GM12878 (cell line): Measurements from ENCODE around the gene LRRC61. TPM values are rescaled to one million over a fixed set of nuclear protein-coding genes. Genes with fewer than 3 reads are reported as not detected.

Experiments
- ATAC-seq: fragments of 200-7000 bp; cut with Tn5 transposase; 3 replicates; pipeline ENCODE4 v1.9.1; 2020; ENCODE audit warnings: mild to moderate bottlenecking, moderate library complexity
- BruUV-seq: library from RNA; stranded (reverse); fragments of 400-500 nt; replicated peaks from 2 replicates; lab custom pipeline; 2021; lab: Mats Ljungman, UMichigan
- CTCF ChIA-PET: fragments of 300-600 bp; sonication (Branson Sonifier 250); formaldehyde crosslinking; extraction: SDS; loops from one replicate; lab custom pipeline; 2021; ENCODE audit warnings: inconsistent platforms; lab: Yijun Ruan, JAX
- POLR2A ChIA-PET: fragments of 350-600 bp; formaldehyde crosslinking; extraction: SDS; loops from one replicate; lab custom pipeline; 2021; ENCODE audit warnings: inconsistent platforms; lab: Charles Lee
- RAD21 ChIA-PET: fragments of 300-600 bp; sonication (Branson Sonifier 250); formaldehyde crosslinking; loops from one replicate; lab custom pipeline; 2023; ENCODE audit warnings: antibody characterized with exemption; ENCODE audit not compliant: unreplicated experiment; lab: Charles Lee
- SMC1A ChIA-PET: fragments of 300-600 bp; sonication (Branson Sonifier 250); formaldehyde crosslinking; loops from one replicate; lab custom pipeline; 2023; ENCODE audit not compliant: unreplicated experiment, uncharacterized antibody; lab: Charles Lee
- DNase-seq: peaks from one replicate; pipeline ENCODE4 v3.0.0-alpha.2; 2011; ENCODE audit warnings: low read depth, low spot score
- FAIRE-seq: peaks from 3 replicates; lab custom pipeline; 2011; peaks lifted over from hg19 to GRCh38; lab: Jason Lieb, UNC
- H2AFZ ChIP-seq: 2 replicates; pipeline ENCODE4 v1.6.0; 2011; ENCODE audit warnings: low read depth, low read length, control low read depth; ENCODE audit not compliant: control insufficient read depth
- H3K27ac ChIP-seq: 2 replicates; pipeline ENCODE4 v1.5.1; 2011; ENCODE audit warnings: control low read depth; ENCODE audit not compliant: control insufficient read depth, insufficient read depth
- H3K27me3 ChIP-seq, 2 experiments: replicated peaks in 1 of 2; 2 replicates each; pipeline versions ENCODE4 v1.6.0 to v1.6.1; 2011; ENCODE audit warnings: low read length in 1 of 2; ENCODE audit not compliant: control insufficient read depth in 2 of 2, insufficient read depth in 2 of 2
- H3K36me3 ChIP-seq, 2 experiments: 2 replicates each; pipeline ENCODE4 v1.5.1; 2011; ENCODE audit warnings: low read length in 1 of 2; ENCODE audit not compliant: control insufficient read depth in 2 of 2, insufficient read depth in 2 of 2
- H3K4me1 ChIP-seq: 2 replicates; pipeline ENCODE4 v1.6.1; 2011; ENCODE audit warnings: mild to moderate bottlenecking, low read length, moderate library complexity, mixed read lengths; ENCODE audit not compliant: control insufficient read depth, insufficient read depth
- H3K4me2 ChIP-seq: 2 replicates; pipeline ENCODE4 v1.6.0; 2011; ENCODE audit warnings: control low read depth; ENCODE audit not compliant: control insufficient read depth, insufficient read depth
- H3K4me3 ChIP-seq: fragments of 200-600 bp; sonication (generic); 2 replicates; pipeline ENCODE4 v1.5.1; 2016
- H3K79me2 ChIP-seq: 2 replicates; pipeline ENCODE4 v1.6.0; 2011; ENCODE audit warnings: low read length; ENCODE audit not compliant: control insufficient read depth, insufficient read depth
- H3K9ac ChIP-seq: 2 replicates; pipeline ENCODE4 v1.8.0; 2011; ENCODE audit warnings: low read length, control low read depth, mixed read lengths; ENCODE audit not compliant: control insufficient read depth, insufficient read depth
- H3K9me3 ChIP-seq: replicated peaks from 3 replicates; pipeline ENCODE4 v1.5.1; 2011; ENCODE audit warnings: mild to moderate bottlenecking, low read length; ENCODE audit not compliant: control insufficient read depth, insufficient read depth
- H4K20me1 ChIP-seq: 2 replicates; pipeline ENCODE4 v1.6.0; 2011; ENCODE audit not compliant: control insufficient read depth, insufficient read depth
- ATF3 ChIP-seq: IDR thresholded peaks from 2 replicates; pipeline ENCODE4 v1.6.1; 2011; ENCODE audit warnings: low read depth, mild to moderate bottlenecking, low read length, moderate library complexity, borderline replicate concordance; ENCODE audit errors: extremely low read depth
- BCL11A ChIP-seq: IDR thresholded peaks from 2 replicates; pipeline ENCODE4 v1.6.1; 2011; ENCODE audit warnings: low read depth, low read length
- CBX5 ChIP-seq: sonication (generic); IDR thresholded peaks from 2 replicates; pipeline ENCODE4 v1.6.1; 2016; ENCODE audit warnings: low read depth, moderate library complexity, mild to moderate bottlenecking, inconsistent platforms
- ETV6 ChIP-seq, 2 experiments: fragments of 450-650 bp in 1 of 2; IDR thresholded peaks in 1 of 2; conservative IDR thresholded peaks in 1 of 2; 2 replicates each; pipeline ENCODE4 v1.6.1; 2014; ENCODE audit warnings: antibody characterized with exemption in 1 of 2, borderline replicate concordance in 1 of 2, low read depth in 1 of 2, mild to moderate bottlenecking in 1 of 2, moderate library complexity in 1 of 2
- EZH2 ChIP-seq: IDR thresholded peaks from 2 replicates; pipeline ENCODE4 v1.6.1; 2012; ENCODE audit warnings: low read depth, mild to moderate bottlenecking, control low read depth, inconsistent platforms, low read length, borderline replicate concordance; ENCODE audit not compliant: control insufficient read depth
- GATAD2B ChIP-seq: fragments of 450-650 bp; conservative IDR thresholded peaks from 2 replicates; pipeline ENCODE4 v1.6.1; 2017; ENCODE audit warnings: low read depth, mild to moderate bottlenecking, moderate library complexity
- RUNX3 ChIP-seq: IDR thresholded peaks from 2 replicates; pipeline ENCODE4 v1.6.1; 2012; ENCODE audit warnings: low read length, inconsistent platforms
- SRF ChIP-seq, 2 experiments: IDR thresholded peaks; 2 replicates each; pipeline ENCODE4 v1.6.1; 2011; ENCODE audit warnings: low read depth in 2 of 2, low read length in 2 of 2, mild to moderate bottlenecking in 1 of 2, moderate library complexity in 1 of 2
- STAT1 ChIP-seq: fragments of 450-650 bp; conservative IDR thresholded peaks from 2 replicates; pipeline ENCODE4 v1.6.1; 2014; ENCODE audit warnings: antibody characterized with exemption, mild to moderate bottlenecking
- TARDBP ChIP-seq: IDR thresholded peaks from 2 replicates; pipeline ENCODE4 v1.6.1; 2016; ENCODE audit warnings: borderline replicate concordance
- ZNF207 ChIP-seq: fragments of 450-650 bp; IDR thresholded peaks from 2 replicates; pipeline ENCODE4 v1.6.1; 2014; ENCODE audit warnings: antibody characterized with exemption, mild to moderate bottlenecking, borderline replicate concordance
- WGBS: methylation state at CpG from one replicate; pipeline ENCODE4 v1.1.6; 2016; ENCODE audit warnings: low lambda C conversion rate; ENCODE audit not compliant: insufficient replicate concordance, insufficient coverage; ENCODE audit errors: missing lambda C conversion rate; 5-methylcytosine and 5-hydroxymethylcytosine counted together
- in situ Hi-C: fragments of 300-500 bp; cut with MboI; formaldehyde crosslinking; loops from 9 replicates; pipeline ENCODE4 v1.14.3; 2018; ENCODE audit warnings: mixed read lengths
- intact Hi-C: fragments of 100-400 bp; cut with micrococcal nuclease; formaldehyde crosslinking; loops from one replicate; pipeline ENCODE4 v1.14.2; 2022; ENCODE audit not compliant: unreplicated experiment
- polyA plus RNA-seq, 11 experiments: library from polyadenylated mRNA; depleted of rRNA in 4 of 11; unstranded in 6 of 11; stranded (reverse) in 5 of 11; fragments of >200 nt; fragmentation: Nextera tagmentation in 4 of 11; fragmentation: Illumina TruSeq in 1 of 11; extraction: Ambion mirVana in 4 of 11; extraction: Trizol in 1 of 11; gene quantifications; 1 replicate in 1 of 11; 2 replicates in 10 of 11; pipeline versions ENCODE4 v1.2.1 to v1.2.3, GENCODE V29; 2011 to 2016; ENCODE audit warnings: inconsistent platforms in 2 of 11, missing spikeins in 2 of 11, low read depth in 1 of 11
- total RNA-seq, 4 experiments: library from RNA; depleted of rRNA in 3 of 4; stranded (reverse); fragments of >200 nt in 3 of 4; fragmentation: Illumina TruSeq in 1 of 4; extraction: Trizol in 1 of 4; gene quantifications; 2 replicates each; pipeline versions ENCODE4 v1.2.1 to v1.2.3, GENCODE V29; 2013 to 2021

Gene LRRC61
- total and polyA plus RNA-seq, 10 of the 15 experiments (the other 5 are each of a cell fraction or from before 2014, with no cell fraction given), result 1.4 to 54.2 (median 21.8) TPM

GRCh38 chr7:150361807-150362621, 38.9 kb downstream of the LRRC61 start (continued):
- TF ChIP-seq SRF (IDR thresholded peaks at IDR 0.05; ENCODE audit: low read depth in 2 of 2, low read length in 2 of 2), result no peak
- TF ChIP-seq ATF3, result no peak
- TF ChIP-seq TARDBP, result no peak

- H3K4me3 ChIP-seq, result no peak overlapping the region
- no peak overlapping the region for H2AFZ ChIP-seq
- H3K27me3 ChIP-seq, result no peaks in the 10 kb centered on the region
- no peaks in the 10 kb centered on the region for H4K20me1 ChIP-seq
- no peaks in the 10 kb centered on the region for H3K9me3 ChIP-seq
- H3K9ac ChIP-seq, result no peak overlapping the region
- no peak overlapping the region; the same call in 1 of the 2 replicates for H3K27ac ChIP-seq
- intact Hi-C loops (no loop called here), in situ Hi-C loops (loop anchor here (5.0 kb wide), 1 partner anchor 49 kb away; no protein-coding TSS in a partner anchor)
- DNase-seq, result no peak
- H3K79me2 ChIP-seq, result peaks cover 8% of the 10 kb centered on the region
- ChIA-PET POLR2A (interaction anchor here (0.9 to 1.2 kb wide), 2 partner anchors 15 to 71 kb away, joined by 4 read pairs; no protein-coding TSS in a partner anchor), RAD21 (interaction anchor here (1.0 to 1.3 kb wide), 2 partner anchors 22 to 43 kb away, joined by 3 to 4 read pairs; a partner anchor contains a TSS), SMC1A (interaction anchor here (1.2 to 2.7 kb wide), 4 partner anchors 15 to 82 kb away, joined by 3 to 12 read pairs (median 6); no protein-coding TSS in a partner anchor), CTCF (interaction anchor here (0.6 to 2.3 kb wide), 5 partner anchors 12 to 70 kb away, joined by 3 to 7 read pairs (median 4); no protein-coding TSS in a partner anchor)
- TF ChIP-seq RUNX3 (no peak), STAT1 (no peak), ZNF207 (no peak), TARDBP (no peak), GATAD2B (no peak), BCL11A (no peak), CBX5 (no peak), EZH2 (no peak), ETV6 (conservative IDR thresholded peaks at IDR 0.05 in 1 of 2, IDR thresholded peaks at IDR 0.05 in 1 of 2; ENCODE audit: borderline replicate concordance in 1 of 2, low read depth in 1 of 2) (no peak)
- BruUV-seq, result no TSS peak
- ATAC-seq, result no peak
- no peaks in the 10 kb centered on the region for H3K36me3 ChIP-seq
- no peak for FAIRE-seq
- H3K4me2 ChIP-seq, result peak overlapping the region; percentile 56; the same call in 1 of the 2 replicates
- WGBS, result 94% methylated on average over 4 of the region's 4 CpGs
- peaks cover 26% of the 10 kb centered on the region for H3K4me1 ChIP-seq
Observed at GRCh38 chr7:150363370-150363769, 40.2 kb downstream of the LRRC61 start.
